T-helper 1 cell treated with Interleukin-12 subunit alpha and Interleukin-12 subunit beta and Interleukin-4 antibody, amounts not matched to agents 30 μg/mL and 1 μg/mL, for 36 hours (primary cell): ENCODE measurements around the gene PTCRA.

ENCODE experiments used
- H3K27ac Mint-ChIP-seq: one replicate; pipeline ENCODE4 v1.8.0; 2021; ENCODE audit warnings: mild to moderate bottlenecking, mixed read lengths
- H3K27me3 Mint-ChIP-seq: one replicate; pipeline ENCODE4 v1.8.0; 2021; ENCODE audit warnings: low read depth, mixed read lengths
- H3K36me3 Mint-ChIP-seq: one replicate; pipeline ENCODE4 v1.8.0; 2021; ENCODE audit warnings: low read depth, mixed read lengths
- H3K4me1 Mint-ChIP-seq: one replicate; pipeline ENCODE4 v1.8.0; 2021; ENCODE audit warnings: low read depth, mixed read lengths
- H3K4me3 Mint-ChIP-seq: one replicate; pipeline ENCODE4 v1.8.0; 2021; ENCODE audit warnings: mild to moderate bottlenecking, moderate library complexity, mixed read lengths
- H3K9me3 Mint-ChIP-seq: one replicate; pipeline ENCODE4 v1.8.0; 2021; ENCODE audit warnings: mixed read lengths

Gene PTCRA

DNA sequence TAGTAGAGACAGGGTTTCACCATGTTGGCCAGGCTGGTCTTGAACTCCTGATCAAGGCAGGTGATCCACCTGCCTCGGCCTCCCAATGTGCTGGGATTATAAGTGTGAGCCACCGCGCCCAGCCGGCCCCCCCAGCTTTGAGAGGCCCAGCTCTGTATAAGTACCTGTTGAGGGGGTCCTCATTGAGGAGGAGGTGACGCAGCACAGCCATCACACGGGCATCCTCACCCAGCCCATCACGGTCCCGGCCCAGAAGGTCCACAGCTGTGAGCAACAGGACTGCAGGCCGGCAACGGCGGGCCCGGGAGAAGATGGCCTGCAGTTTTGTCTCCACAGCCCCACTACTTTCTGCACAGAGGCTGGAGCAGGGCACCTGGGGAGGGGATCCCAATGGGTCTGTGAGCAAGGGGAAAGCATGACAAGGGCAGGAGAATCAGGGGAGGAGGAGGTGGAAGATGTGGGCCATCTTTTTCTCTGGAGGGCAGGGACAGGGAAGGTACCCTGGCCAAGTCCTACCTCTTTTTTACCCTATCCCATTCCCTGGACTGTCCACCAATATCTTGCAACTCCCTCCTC is 52.4 kb downstream of the PTCRA start:
- peaks cover 11% of the 10 kb centered on the region for H3K36me3 Mint-ChIP-seq
- no peak overlapping the region for H3K4me3 Mint-ChIP-seq
- no peak overlapping the region for H3K27ac Mint-ChIP-seq
- H3K9me3 Mint-ChIP-seq: no peaks in the 10 kb centered on the region
- H3K27me3 Mint-ChIP-seq: no peaks in the 10 kb centered on the region
- peaks cover 4% of the 10 kb centered on the region for H3K4me1 Mint-ChIP-seq

- H3K36me3 Mint-ChIP-seq: peaks cover 11% of the 10 kb centered on the region
- no peak overlapping the region for H3K4me3 Mint-ChIP-seq
These were observed 52.9 kb downstream of the PTCRA start for GRCh38 chr6:42968783-42969182.

GRCh38 chr6:42969431-42969830 is 53.6 kb downstream of the PTCRA start:
- H3K4me3 Mint-ChIP-seq: no peak overlapping the region
- peaks cover 12% of the 10 kb centered on the region for H3K36me3 Mint-ChIP-seq
- H3K9me3 Mint-ChIP-seq: no peaks in the 10 kb centered on the region
- peaks cover 4% of the 10 kb centered on the region for H3K4me1 Mint-ChIP-seq
- H3K27ac Mint-ChIP-seq: no peak overlapping the region
- H3K27me3 Mint-ChIP-seq: no peaks in the 10 kb centered on the region

More at GRCh38 chr6:42968783-42969182, 52.9 kb downstream of the PTCRA start:
- no peaks in the 10 kb centered on the region for H3K27me3 Mint-ChIP-seq
- no peaks in the 10 kb centered on the region for H3K9me3 Mint-ChIP-seq
- peaks cover 4% of the 10 kb centered on the region for H3K4me1 Mint-ChIP-seq
- no peak overlapping the region for H3K27ac Mint-ChIP-seq

DNA sequence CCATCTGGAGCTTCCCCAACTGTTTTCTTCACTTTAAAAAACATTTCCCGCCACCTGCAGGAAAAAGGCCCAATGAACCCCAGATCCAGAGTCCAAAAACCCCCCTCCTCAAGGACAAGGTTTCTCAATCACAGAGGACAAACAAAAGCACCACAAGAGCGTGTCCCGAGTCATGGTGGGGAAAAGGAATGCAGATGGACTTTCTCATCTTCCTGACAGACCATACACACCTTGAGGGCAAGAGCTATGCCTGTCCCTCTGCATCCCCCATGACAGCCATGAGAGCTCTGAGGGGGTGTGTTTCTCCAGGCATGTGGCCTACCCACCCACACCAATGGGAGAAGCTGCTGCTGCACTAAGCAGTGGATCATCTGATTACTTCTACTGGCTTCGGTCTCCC is 54.1 kb downstream of the PTCRA start:
- Mint-ChIP-seq H3K27ac (no peak overlapping the region), H3K36me3 (peaks cover 12% of the 10 kb centered on the region), H3K9me3 (no peaks in the 10 kb centered on the region), H3K27me3 (no peaks in the 10 kb centered on the region), H3K4me1 (peaks cover 4% of the 10 kb centered on the region), H3K4me3 (no peak overlapping the region)

DNA sequence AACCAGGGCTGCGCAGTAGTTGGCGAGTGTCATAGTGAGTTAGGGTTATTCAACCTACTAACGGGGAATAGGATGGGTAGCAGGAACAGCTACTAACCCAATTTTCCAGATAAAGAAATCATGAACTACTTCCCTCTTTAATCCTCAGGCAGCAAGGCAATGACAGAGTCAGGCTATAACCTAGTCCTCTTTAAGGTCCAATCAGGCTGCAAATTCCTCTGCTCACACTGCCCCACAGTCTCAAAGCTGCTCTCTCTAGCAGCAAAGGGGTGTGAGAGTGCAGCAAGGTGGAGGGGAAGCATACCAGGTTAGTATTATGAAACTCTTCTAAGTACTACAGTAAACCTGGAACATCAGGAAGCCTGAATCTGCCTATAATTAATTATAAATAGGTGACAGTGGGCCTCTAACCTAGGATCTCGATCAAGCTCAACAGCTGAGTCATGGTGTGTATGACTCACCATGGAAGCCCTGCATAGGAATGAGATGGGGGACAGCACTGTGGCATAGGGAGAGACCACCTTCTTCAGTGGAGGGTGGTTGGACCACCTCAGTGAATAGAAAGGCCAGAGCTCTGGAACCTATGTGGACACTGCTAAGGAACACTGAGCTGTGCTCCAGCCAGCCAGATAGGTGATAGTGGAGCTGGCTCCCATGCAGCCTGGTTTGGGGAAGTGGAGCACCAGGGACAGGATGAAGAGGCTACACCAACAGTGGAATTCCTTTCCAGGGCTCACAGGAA is 55.2 kb downstream of the PTCRA start:
- no peaks in the 10 kb centered on the region for H3K9me3 Mint-ChIP-seq

GRCh38 chr6:42971746-42972327 is 56.0 kb downstream of the PTCRA start:
- Mint-ChIP-seq H3K4me3 (no peak overlapping the region), H3K4me1 (peaks cover 9% of the 10 kb centered on the region), H3K27ac (no peak overlapping the region), H3K27me3 (no peaks in the 10 kb centered on the region), H3K9me3 (no peaks in the 10 kb centered on the region), H3K36me3 (peaks cover 13% of the 10 kb centered on the region)

More for the DNA sequence above, 55.2 kb downstream of the PTCRA start:
- Mint-ChIP-seq H3K27ac (no peak overlapping the region), H3K4me1 (peaks cover 4% of the 10 kb centered on the region), H3K27me3 (no peaks in the 10 kb centered on the region), H3K4me3 (no peak overlapping the region), H3K36me3 (peaks cover 12% of the 10 kb centered on the region)

DNA sequence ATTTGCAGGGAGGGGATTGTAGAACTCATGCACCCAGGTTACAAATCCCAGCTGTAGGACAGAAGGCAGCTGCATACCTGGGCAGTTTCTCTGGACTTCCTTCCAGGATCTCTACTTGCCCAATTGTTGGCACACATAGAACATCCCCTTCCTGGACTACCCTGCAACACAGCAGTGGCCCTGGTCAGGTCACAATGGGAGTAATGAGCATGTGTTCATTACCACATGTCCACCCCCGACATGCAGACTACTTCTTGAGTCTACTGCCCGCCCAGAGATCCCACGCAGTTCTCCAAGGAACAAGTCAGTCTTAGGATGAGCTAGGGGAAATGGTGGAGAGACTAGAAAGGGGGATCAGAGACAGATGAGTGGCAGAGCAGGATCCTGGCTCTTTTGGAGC is 58.1 kb downstream of the PTCRA start:
- Mint-ChIP-seq H3K4me3 (no peak overlapping the region), H3K4me1 (peaks cover 14% of the 10 kb centered on the region), H3K27ac (peak overlapping the region; percentile 4), H3K36me3 (peaks cover 12% of the 10 kb centered on the region), H3K9me3 (no peaks in the 10 kb centered on the region), H3K27me3 (no peaks in the 10 kb centered on the region)

- H3K4me1 Mint-ChIP-seq: peaks cover 24% of the 10 kb centered on the region
- no peak overlapping the region for H3K27ac Mint-ChIP-seq
- no peak overlapping the region for H3K4me3 Mint-ChIP-seq
- peaks cover 9% of the 10 kb centered on the region for H3K36me3 Mint-ChIP-seq
- H3K27me3 Mint-ChIP-seq: no peaks in the 10 kb centered on the region
- H3K9me3 Mint-ChIP-seq: no peaks in the 10 kb centered on the region
These were observed 59.2 kb downstream of the PTCRA start for GRCh38 chr6:42974919-42975505.
